ENCODE data around the gene TBC1D14. TPM values are rescaled to one million over a fixed set of nuclear protein-coding genes. Genes with fewer than 3 reads are reported as not detected.

TBC1D14 gene
- total RNA-seq, 1 experiment from 2014 or later = 54.0 TPM

- Histone ChIP-seq H3K27me3 (replicated peaks; ENCODE audit: control insufficient read depth, insufficient read depth, low read length) (no peaks in the 10 kb centered on the region), H3K9me3 (no peaks in the 10 kb centered on the region; the same call in 1 of the 2 replicates), H3K4me1 (no peaks in the 10 kb centered on the region), H3K36me3 (ENCODE audit: control insufficient read depth, insufficient read depth, low read length) (no peaks in the 10 kb centered on the region; the same call in 1 of the 2 replicates), H3K4me3 (ENCODE audit: low read depth, low read length) (no peak overlapping the region)
- no peaks in the 10 kb centered on the region for H3K27me3 Mint-ChIP-seq (ENCODE audit: insufficient read depth, unreplicated experiment)
- H3K4me3 Mint-ChIP-seq (ENCODE audit: unreplicated experiment) = no peak overlapping the region
- no peak overlapping the region for H3K27ac Mint-ChIP-seq (ENCODE audit: unreplicated experiment)
- H3K4me1 Mint-ChIP-seq (ENCODE audit: low read depth, unreplicated experiment) = no peaks in the 10 kb centered on the region
- no peaks in the 10 kb centered on the region for H3K9me3 Mint-ChIP-seq (ENCODE audit: unreplicated experiment)
- TF ChIP-seq, protein P1, sequence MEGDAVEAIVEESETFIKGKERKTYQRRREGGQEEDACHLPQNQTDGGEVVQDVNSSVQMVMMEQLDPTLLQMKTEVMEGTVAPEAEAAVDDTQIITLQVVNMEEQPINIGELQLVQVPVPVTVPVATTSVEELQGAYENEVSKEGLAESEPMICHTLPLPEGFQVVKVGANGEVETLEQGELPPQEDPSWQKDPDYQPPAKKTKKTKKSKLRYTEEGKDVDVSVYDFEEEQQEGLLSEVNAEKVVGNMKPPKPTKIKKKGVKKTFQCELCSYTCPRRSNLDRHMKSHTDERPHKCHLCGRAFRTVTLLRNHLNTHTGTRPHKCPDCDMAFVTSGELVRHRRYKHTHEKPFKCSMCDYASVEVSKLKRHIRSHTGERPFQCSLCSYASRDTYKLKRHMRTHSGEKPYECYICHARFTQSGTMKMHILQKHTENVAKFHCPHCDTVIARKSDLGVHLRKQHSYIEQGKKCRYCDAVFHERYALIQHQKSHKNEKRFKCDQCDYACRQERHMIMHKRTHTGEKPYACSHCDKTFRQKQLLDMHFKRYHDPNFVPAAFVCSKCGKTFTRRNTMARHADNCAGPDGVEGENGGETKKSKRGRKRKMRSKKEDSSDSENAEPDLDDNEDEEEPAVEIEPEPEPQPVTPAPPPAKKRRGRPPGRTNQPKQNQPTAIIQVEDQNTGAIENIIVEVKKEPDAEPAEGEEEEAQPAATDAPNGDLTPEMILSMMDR (IDR thresholded peaks at IDR 0.05; ENCODE audit: insufficient read depth in 1 of 2, low read depth in 1 of 2, low read length in 1 of 2, severe bottlenecking in 1 of 2, unreplicated experiment in 1 of 2) = no peak
- no TSS peak for BruUV-seq (replicated peaks)
- POLR2A ChIA-PET = interaction anchor here (0.7 kb wide), 1 partner anchor 44 kb away, joined by 4 read pairs; no protein-coding TSS in a partner anchor
- DNase-seq = no peak
- CTCF ChIA-PET = interaction anchor here (2.1 kb wide), 1 partner anchor 11 kb away, joined by 7 read pairs; no protein-coding TSS in a partner anchor
- intact Hi-C loops (cut with micrococcal nuclease; ENCODE audit: unreplicated experiment) = no loop called here
- H3K36me3 Mint-ChIP-seq (ENCODE audit: insufficient read depth, unreplicated experiment) = peaks cover 64% of the 10 kb centered on the region
These were observed 25.2 kb upstream of the TBC1D14 start for GRCh38 chr4:6884341-6884870.

GRCh38 chr4:6885953-6886557, 23.6 kb upstream of the TBC1D14 start:
- H3K27ac Mint-ChIP-seq (ENCODE audit: unreplicated experiment) = no peak overlapping the region
- H3K4me1 ChIP-seq = no peaks in the 10 kb centered on the region
- no peaks in the 10 kb centered on the region for H3K27me3 ChIP-seq (replicated peaks; ENCODE audit: control insufficient read depth, insufficient read depth, low read length)
- no peak overlapping the region for H3K4me3 ChIP-seq (ENCODE audit: low read depth, low read length)
- ChIA-PET CTCF (no interaction called here), POLR2A (no interaction called here)
- TF ChIP-seq, protein P1 (IDR thresholded peaks at IDR 0.05; ENCODE audit: insufficient read depth in 1 of 2, low read depth in 1 of 2, low read length in 1 of 2, severe bottlenecking in 1 of 2, unreplicated experiment in 1 of 2) = no peak
- intact Hi-C loops (cut with micrococcal nuclease; ENCODE audit: unreplicated experiment) = no loop called here
- no TSS peak for BruUV-seq (replicated peaks)
- peaks cover 63% of the 10 kb centered on the region for H3K36me3 Mint-ChIP-seq (ENCODE audit: insufficient read depth, unreplicated experiment)
- H3K36me3 ChIP-seq (ENCODE audit: control insufficient read depth, insufficient read depth, low read length) = no peaks in the 10 kb centered on the region; the same call in none of the 2 replicates
- H3K9me3 Mint-ChIP-seq (ENCODE audit: unreplicated experiment) = no peaks in the 10 kb centered on the region
- no peak for DNase-seq
- H3K4me1 Mint-ChIP-seq (ENCODE audit: low read depth, unreplicated experiment) = no peaks in the 10 kb centered on the region
- H3K9me3 ChIP-seq = peaks cover 11% of the 10 kb centered on the region; the same call in 1 of the 2 replicates
- H3K4me3 Mint-ChIP-seq (ENCODE audit: unreplicated experiment) = no peak overlapping the region
- no peaks in the 10 kb centered on the region for H3K27me3 Mint-ChIP-seq (ENCODE audit: insufficient read depth, unreplicated experiment)

DNA sequence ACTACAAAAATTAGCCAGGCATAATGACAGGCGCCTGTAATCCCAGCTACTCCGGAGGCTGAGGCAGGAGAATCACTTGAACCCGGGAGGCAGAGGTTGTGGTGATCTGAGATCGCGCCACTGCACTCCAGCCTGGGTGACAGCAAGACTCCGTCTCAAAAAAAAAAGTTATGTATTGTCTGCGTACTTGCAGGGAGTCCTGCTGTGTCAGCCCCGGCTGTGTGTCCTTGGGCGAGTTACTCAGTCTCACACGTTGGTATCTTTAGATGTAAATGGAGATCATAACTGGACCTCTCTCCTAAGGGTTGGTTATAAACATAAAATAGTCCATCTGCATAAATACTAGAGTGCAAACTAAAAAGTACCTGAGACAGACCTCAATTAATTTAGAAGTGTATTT, 22.7 kb upstream of the TBC1D14 start:
- intact Hi-C loops (cut with micrococcal nuclease; ENCODE audit: unreplicated experiment) = no loop called here
- DNase-seq = no peak
- Mint-ChIP-seq H3K27me3 (ENCODE audit: insufficient read depth, unreplicated experiment) (no peaks in the 10 kb centered on the region), H3K9me3 (ENCODE audit: unreplicated experiment) (no peaks in the 10 kb centered on the region), H3K36me3 (ENCODE audit: insufficient read depth, unreplicated experiment) (peaks cover 57% of the 10 kb centered on the region), H3K27ac (ENCODE audit: unreplicated experiment) (no peak overlapping the region), H3K4me3 (ENCODE audit: unreplicated experiment) (no peak overlapping the region), H3K4me1 (ENCODE audit: low read depth, unreplicated experiment) (peaks cover 3% of the 10 kb centered on the region)
- H3K4me1 ChIP-seq = peaks cover 3% of the 10 kb centered on the region
- ChIA-PET CTCF (no interaction called here), POLR2A (no interaction called here)
- H3K27me3 ChIP-seq (replicated peaks; ENCODE audit: control insufficient read depth, insufficient read depth, low read length) = no peaks in the 10 kb centered on the region
- TF ChIP-seq, protein P1 (IDR thresholded peaks at IDR 0.05; ENCODE audit: insufficient read depth in 1 of 2, low read depth in 1 of 2, low read length in 1 of 2, severe bottlenecking in 1 of 2, unreplicated experiment in 1 of 2) = no peak
- BruUV-seq (replicated peaks) = no TSS peak
- H3K36me3 ChIP-seq (ENCODE audit: control insufficient read depth, insufficient read depth, low read length) = no peaks in the 10 kb centered on the region; the same call in none of the 2 replicates
- H3K9me3 ChIP-seq = peaks cover 14% of the 10 kb centered on the region; the same call in 1 of the 2 replicates
- no peak overlapping the region for H3K4me3 ChIP-seq (ENCODE audit: low read depth, low read length)
